Epidermal melanocyte (primary cell): ENCODE results near the gene SPATA32.
"Not testable (repeated sequence)": the region's sequence is repeated elsewhere in the genome, so short reads cannot be mapped to it uniquely, and the experiment has no call there.

Source experiments
- DNase-seq: peaks from one replicate; pipeline ENCODE4 v3.0.0; 2011; ENCODE audit warnings: low spot score; ENCODE audit not compliant: insufficient read length

SPATA32 gene

DNA sequence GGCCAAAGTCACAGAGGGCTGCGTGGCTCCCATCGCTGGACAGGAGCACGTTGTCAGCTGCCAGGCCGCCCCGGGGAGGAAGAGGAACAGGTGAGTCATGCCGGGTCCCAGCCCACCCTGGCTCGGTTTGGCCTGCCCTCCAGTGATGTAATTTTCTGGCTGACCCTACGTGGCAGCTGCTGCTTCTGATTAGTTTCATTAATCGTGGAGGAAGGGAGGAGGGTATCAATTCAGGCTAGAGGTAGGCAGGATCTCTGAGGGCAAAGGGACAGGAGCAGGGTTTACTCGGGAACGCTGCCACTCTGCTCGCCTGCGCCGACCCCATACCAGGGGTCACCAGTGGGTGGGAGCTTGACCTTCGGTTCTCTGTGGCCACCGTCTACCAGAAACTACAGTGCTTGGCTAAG, 11.7 kb upstream of the SPATA32 start:
- no peak for DNase-seq

GRCh38 chr17:45271603-45272002, 9.7 kb upstream of the SPATA32 start:
- no peak for DNase-seq

DNA sequence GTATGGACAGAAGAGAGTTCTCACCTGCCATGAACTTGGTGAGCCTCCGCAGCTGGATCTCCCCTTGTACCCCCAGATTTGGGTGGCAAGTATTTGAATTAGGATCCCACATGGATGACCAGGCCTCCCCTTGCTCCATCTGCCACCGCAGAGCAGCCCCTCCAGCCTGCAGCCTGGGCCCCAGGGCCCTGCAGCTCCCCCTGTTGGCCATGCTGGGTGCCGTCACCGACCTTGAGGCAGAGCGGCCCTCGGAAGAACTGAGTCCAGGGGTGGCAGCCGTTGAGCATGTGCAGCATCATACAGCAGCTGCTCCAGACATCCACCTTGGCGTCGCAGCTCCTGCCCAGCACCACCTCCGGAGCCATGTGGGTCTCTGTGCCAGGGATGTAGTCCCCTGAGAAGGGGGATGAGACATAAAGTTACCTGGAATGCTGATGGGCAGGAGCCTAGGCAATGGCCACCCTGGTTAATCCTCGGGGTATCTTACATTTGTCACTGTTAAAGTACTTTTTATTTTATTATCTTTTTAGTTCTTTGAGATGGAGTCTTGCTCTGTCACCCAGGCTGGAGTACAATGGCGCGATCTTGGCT, 9.0 kb upstream of the SPATA32 start:
- DNase-seq: no peak

DNA sequence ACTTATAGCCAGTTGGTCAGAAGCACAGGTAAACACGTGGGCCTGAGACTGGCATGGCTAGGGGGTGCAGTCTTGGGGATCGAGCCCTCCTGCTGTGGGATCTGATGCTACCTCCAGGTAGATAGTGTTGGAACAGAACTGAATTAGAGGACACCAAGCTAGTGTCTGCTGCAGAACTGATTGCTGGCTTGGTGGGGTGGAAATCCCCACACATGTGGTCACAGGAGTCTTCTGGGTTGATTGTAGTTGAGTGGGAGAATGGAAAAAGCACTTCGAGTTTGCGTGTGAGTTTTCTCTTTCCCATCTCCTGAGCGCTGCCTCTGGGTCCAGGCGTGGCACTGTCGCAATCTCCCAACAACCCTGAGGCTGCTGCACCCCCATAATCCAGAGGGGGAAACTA, 8.0 kb upstream of the SPATA32 start:
- DNase-seq: no peak

DNA sequence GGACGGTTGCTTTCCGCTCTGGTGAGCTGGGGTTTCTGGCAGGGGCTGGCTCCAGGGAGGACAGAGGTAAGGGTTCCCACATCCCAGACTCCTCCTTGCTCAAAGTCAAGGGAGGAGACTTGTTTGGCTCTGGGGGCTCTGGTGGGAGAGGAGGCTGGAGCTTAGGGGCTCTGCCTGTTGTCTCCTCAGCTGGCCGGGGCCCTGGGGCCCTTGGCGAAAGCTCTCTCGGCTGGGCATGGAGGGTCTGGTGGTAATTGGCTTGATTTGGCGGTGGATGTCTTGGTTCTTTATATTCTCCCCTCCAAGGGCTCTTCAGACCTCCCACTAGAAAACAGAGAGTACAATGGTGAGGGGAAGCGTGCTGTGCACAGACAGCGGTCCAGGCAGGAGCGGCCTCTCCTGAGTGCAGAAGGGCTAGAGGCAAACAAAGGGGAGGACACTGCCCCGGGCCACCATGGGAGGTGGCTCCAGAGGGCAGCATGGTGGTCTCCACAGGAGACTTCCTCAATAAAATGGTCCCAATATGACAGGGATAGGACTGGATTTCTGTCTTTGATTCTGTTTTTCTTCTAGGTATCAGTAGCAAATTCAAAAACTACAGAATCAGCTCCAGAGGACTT, 5.7 kb upstream of the SPATA32 start:
- DNase-seq: no peak

DNA sequence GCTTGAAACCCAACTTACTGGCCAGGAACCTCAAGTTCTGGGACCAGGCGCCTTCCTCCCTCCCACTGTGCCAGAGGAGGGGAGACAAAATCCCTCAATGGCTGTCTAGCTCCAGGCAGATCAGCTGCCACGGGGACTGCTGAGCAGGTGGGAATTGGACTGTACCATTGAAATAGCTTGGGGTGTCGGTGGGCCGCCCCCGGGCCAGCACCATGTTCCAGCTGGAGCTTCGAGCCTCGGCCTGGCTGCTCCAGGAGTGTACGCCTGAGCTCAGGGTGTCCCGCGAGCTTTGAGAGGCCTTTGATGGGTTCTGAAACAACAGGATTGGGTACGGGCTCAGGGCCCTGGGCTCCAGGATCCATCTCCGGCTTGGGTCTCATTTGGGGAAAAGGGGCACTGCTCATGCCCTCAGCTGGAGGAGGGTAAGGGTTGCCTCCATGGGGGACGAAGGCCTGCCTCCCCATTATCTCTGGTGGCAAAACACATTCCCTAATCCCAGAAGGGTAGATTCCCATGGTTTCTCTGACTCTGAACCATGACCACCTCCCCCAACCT, 4.6 kb upstream of the SPATA32 start:
- DNase-seq: no peak

DNA sequence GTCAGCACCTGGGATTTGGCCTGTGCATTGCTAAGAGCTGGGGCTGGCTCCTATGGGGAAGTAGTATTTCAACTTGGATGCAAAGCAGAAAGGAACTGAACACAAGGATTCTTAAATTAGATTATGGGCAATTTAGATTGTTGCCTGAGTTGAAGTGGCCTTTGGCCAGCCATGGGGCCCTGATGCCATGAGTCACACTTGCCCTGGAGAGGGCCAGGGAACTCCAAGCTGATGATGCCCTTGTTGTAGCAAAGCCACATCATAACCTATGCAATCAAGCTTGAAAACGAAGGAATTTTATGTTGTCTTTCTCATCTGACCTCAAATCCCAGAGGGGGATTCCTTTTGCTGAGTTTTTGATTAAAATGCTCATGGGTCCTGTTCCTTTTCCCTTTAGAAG, 3.9 kb upstream of the SPATA32 start:
- DNase-seq: no peak

GRCh38 chr17:45264988-45265387, 3.1 kb upstream of the SPATA32 start:
- DNase-seq: no peak

DNA sequence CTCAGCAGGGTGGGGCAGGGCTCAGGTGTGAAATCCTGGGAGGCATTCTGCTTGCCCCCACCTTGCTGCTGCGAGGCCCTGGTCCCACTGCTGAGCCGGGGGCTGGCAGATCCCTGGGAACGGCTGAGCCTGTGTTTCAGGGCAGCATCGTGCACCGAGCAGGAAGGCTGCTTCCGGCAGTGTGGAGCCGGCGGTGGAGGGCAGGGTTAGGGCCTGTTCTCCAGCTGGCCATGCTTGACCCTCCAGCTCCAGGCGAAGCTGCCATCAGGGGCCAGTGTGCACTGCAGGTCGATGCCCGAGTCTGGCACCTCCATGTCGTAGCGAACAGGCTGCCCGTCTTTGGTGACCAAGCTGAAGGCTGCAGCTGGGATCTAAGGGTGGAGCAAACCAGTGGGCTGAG, 2.5 kb upstream of the SPATA32 start:
- DNase-seq: no peak

- no peak for DNase-seq
Observed at GRCh38 chr17:45263477-45263860, 1.6 kb upstream of the SPATA32 start.

- DNase-seq: no peak
Observed at GRCh38 chr17:45262516-45263476, 902 bp upstream of the SPATA32 start.

DNA sequence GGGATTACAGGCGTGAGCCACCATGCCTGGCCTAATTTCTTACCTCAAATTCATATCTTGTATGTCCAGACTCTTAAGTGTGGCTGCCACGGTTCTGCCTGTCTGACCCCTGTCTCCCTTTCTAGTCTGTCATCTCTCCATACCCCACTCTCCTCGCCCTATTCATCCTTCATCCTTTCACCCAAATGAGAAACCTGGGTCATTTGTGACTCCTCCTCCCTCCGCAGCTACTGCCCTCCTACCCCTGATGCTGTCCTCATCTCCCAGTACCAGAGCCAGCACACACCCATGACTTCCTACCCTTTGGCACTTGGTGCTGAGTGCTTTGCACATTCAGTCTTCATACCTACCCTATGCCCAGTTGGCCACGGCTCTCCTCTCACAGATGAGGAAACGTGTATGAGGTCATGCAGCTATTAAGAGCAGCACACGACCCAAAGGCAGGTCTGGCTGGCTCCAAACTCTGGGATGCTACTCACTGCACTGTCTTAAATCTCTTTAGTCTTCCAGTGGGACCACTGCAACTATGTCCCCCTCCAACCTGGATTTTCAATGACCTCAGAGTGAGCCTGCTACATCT, 1.6 kb downstream of the SPATA32 start:
- no peak for DNase-seq

GRCh38 chr17:45258981-45259380, 2.9 kb downstream of the SPATA32 start:
- no peak for DNase-seq

- no peak for DNase-seq
Observed at GRCh38 chr17:45257115-45257514, 4.8 kb downstream of the SPATA32 start.

DNA sequence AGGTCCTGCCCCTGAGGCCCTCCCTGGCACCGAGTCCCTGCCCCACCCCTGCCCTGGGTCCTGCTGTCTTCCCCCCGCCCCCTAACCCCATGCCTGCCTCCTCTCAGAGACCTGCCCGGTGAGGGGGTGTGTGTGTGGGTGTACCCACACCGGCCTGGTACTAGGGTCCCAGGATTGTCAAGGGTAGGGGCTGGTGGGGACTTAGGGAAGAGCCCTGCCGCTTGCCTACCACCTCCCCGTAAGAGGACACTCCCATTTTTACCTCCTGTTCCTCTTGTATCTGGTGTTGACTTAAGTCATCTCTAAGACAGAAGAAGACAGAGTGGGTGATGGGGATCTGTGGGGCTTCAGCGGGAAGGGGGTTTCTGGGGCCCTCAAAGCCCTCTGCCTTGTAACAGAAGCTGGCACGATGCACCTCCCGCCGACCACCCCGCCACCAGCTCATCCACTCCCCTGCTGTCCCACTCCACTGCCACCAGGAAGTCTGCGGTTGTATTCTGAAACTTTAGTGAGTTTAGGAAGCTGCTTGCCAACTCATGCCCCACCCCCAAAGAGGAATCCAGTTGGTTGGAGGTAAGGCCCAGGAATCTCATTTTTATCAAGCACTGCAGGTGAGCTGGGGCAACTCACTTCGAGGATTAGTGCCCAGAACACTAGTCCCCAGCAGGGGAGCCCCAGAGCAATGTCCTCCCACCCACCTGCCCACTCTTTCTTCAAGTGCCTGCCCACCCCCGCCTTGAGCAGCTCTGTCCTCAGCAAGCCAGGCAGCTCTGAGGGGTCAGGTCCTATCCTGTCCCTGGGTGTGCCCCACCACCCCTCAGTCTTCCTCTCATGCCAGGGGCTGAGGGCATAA, 5.6 kb downstream of the SPATA32 start:
- DNase-seq: no peak

- no peak for DNase-seq
Observed at GRCh38 chr17:45255358-45255757, 6.5 kb downstream of the SPATA32 start.

DNA sequence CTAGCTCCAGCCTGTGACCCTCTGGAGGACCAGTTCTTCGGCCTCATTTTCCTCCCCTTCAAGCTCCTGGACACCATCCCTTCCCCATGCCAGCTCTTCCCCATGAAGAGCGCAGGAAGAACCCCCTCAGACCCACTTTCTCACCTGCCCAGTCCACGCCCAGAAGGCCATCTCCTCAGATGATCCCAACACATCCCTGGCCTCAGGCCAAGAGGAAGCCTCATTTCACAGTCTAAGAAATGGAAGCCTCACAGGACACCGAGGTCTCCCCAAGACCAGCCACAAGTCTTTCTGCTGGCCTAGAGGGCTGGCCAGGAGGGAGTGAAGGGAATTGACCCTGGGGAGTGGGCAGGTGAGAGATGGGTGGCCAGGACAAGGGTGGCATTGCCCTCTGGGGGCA, 8.0 kb downstream of the SPATA32 start:
- DNase-seq: no peak

DNA sequence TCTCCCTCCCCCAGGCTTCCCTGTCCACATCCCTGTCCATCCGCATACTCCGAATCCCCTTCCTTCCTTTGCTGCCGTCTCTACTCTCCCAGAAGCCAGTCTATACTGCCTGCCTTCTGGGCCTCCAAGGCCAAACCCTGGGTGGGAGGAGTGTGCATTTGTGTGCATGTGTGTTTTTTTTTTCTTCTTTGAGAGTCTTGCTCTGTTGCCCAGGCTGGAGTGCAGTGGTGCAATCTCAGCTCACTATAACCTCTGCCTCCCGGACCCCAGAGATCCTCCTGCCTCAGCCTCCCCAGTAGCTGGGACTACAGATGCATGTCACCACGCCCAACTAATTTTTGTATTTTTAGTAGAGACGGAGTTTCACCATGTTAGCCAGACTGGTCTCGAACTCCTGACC, 8.7 kb downstream of the SPATA32 start:
- not testable (repeated sequence) for DNase-seq

- DNase-seq: no peak
Observed at GRCh38 chr17:45251931-45252330, 10.0 kb downstream of the SPATA32 start.

GRCh38 chr17:45248132-45248957, 13.5 kb downstream of the SPATA32 start:
- no peak for DNase-seq
